ENCODE data around the gene RAB41.
"Not testable (repeated sequence)": the region's sequence is repeated elsewhere in the genome, so short reads cannot be mapped to it uniquely, and the experiment has no call there.

Gene RAB41

DNA sequence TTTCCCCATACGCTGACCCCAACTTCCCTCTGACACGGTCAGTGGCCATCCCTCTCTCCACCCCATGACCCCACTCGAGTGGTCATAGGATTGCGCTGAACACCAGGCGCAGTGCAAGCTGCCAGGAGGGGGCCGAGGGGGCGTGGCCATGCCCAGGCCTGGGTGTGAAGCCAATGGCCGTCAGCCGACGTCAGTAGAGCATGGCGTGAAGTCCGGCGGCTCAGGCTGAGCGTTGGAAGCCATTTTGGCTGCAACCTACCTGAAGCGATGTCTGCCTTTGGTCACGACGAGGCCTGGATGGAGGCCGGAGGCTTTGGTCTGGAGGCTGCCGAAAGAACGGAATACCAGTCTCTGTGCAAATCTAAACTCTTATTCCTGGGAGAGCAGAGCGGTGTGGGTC is at the start of gene RAB41:
RAB41 (plus strand) TSS at position 222 of the 400 bp plus-strand sequence; CDS start at position 268, 46 bp downstream.
- in situ Hi-C loops (cut with MboI; ENCODE audit: low sequenced_read_pairs, unreplicated experiment), result no loop called here
- DNase-seq (ENCODE audit: low spot score), result no peak
- TF ChIP-seq, protein P1, sequence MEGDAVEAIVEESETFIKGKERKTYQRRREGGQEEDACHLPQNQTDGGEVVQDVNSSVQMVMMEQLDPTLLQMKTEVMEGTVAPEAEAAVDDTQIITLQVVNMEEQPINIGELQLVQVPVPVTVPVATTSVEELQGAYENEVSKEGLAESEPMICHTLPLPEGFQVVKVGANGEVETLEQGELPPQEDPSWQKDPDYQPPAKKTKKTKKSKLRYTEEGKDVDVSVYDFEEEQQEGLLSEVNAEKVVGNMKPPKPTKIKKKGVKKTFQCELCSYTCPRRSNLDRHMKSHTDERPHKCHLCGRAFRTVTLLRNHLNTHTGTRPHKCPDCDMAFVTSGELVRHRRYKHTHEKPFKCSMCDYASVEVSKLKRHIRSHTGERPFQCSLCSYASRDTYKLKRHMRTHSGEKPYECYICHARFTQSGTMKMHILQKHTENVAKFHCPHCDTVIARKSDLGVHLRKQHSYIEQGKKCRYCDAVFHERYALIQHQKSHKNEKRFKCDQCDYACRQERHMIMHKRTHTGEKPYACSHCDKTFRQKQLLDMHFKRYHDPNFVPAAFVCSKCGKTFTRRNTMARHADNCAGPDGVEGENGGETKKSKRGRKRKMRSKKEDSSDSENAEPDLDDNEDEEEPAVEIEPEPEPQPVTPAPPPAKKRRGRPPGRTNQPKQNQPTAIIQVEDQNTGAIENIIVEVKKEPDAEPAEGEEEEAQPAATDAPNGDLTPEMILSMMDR (IDR thresholded peaks at IDR 0.05; ENCODE audit: borderline replicate concordance, control extremely low read depth, extremely low read depth, insufficient read depth, missing control alignments), result no peak

DNA sequence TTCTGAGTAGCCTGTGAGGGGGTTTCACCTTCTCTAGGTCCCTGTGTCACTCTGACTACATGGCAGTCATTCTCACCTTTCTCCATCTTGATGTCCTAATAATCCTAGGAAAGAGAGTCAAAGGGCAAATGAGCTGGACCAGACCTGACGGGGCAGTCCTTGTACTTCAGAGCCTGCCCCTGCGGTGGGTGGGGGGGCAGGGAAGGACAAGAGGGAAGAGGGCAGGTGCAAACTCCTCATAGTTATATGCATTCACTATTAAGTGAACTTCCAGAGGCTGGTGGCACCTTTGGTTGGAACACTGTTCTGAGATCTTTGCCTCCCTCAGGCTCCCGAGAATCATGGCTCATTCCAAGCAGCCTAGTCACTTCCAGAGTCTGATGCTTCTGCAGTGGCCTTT is 47.6 kb upstream of the RAB41 start, which contains the start of gene AWAT1:
AWAT1 (plus strand) TSS at position 301 of the 400 bp plus-strand sequence; CDS start at position 342, 41 bp downstream.
- in situ Hi-C loops (cut with MboI; ENCODE audit: low sequenced_read_pairs, unreplicated experiment), result no loop called here
- TF ChIP-seq, protein P1 (IDR thresholded peaks at IDR 0.05; ENCODE audit: borderline replicate concordance, control extremely low read depth, extremely low read depth, insufficient read depth, missing control alignments), result no peak
- no peak for DNase-seq (ENCODE audit: low spot score)

- TF ChIP-seq, protein P1 (IDR thresholded peaks at IDR 0.05; ENCODE audit: borderline replicate concordance, control extremely low read depth, extremely low read depth, insufficient read depth, missing control alignments), result no peak
- in situ Hi-C loops (cut with MboI; ENCODE audit: low sequenced_read_pairs, unreplicated experiment), result no loop called here
- no peak for DNase-seq (ENCODE audit: low spot score)
These were observed 41.2 kb upstream of the RAB41 start for GRCh38 chrX:70240751-70241150.

DNA sequence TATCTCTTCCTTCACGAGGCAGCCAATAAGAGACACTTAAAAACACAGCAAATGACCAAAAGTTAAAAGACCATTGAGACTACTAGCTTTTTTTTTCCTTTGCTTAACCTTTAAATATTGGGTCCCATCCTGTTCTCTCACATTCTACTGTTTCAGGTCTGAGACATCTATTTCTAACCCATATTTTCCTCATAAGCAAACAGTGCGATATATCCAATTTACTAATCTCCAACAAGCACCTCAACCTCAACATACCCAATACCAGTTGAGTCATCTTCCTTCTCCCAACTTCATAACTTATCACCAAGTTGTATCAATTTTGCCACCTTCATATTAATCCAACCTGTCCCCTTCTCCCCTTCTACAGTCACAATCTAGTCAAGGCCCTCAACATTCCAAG is 40.5 kb upstream of the RAB41 start:
- TF ChIP-seq, protein P1 (IDR thresholded peaks at IDR 0.05; ENCODE audit: borderline replicate concordance, control extremely low read depth, extremely low read depth, insufficient read depth, missing control alignments), result no peak
- DNase-seq (ENCODE audit: low spot score), result no peak
- in situ Hi-C loops (cut with MboI; ENCODE audit: low sequenced_read_pairs, unreplicated experiment), result no loop called here

GRCh38 chrX:70243601-70244000 is 38.4 kb upstream of the RAB41 start:
- DNase-seq (ENCODE audit: low spot score); in situ Hi-C loops (cut with MboI; ENCODE audit: low sequenced_read_pairs, unreplicated experiment): not testable (repeated sequence)

DNA sequence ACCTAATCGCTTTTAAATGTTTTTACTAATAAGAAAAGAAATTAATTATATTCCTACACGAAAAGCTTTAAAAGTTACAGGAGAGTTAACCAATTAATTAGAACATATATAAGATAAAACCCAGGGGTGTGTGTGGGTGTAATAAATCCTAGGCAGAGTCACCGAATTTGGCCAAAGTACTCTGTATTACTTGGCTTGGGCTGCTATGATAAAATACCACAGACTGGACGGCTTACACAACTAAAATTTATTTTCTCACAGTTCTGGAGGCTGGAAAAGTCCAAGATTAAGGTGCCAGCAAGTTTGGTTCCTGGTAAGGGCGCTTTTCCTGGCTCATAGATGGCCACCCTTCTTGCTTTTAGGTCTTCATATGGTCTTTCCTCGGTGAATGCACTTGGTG is 37.1 kb upstream of the RAB41 start:
- DNase-seq (ENCODE audit: low spot score), result no peak
- in situ Hi-C loops (cut with MboI; ENCODE audit: low sequenced_read_pairs, unreplicated experiment), result no loop called here
- TF ChIP-seq, protein P1 (IDR thresholded peaks at IDR 0.05; ENCODE audit: borderline replicate concordance, control extremely low read depth, extremely low read depth, insufficient read depth, missing control alignments), result no peak

DNA sequence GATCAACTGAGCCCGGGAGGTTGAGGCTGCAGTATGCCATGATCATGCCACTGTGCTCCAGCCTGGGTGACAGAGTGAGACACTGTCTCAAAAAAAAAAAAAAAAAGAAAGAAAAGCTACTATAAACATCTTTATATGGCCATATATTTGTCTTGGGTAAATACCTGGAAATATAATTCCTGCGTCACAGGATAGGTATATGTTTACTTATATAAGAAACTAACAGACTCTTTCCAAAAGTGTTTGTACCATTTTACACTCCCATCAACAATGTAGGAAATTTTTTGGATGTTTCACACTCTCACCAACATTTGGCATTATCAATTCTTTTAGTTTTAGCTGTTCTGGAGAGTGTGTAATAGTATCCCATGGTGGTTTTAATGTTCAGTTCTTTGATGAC is 34.7 kb upstream of the RAB41 start:
- DNase-seq (ENCODE audit: low spot score), result no peak
- TF ChIP-seq, protein P1 (IDR thresholded peaks at IDR 0.05; ENCODE audit: borderline replicate concordance, control extremely low read depth, extremely low read depth, insufficient read depth, missing control alignments), result no peak
- in situ Hi-C loops (cut with MboI; ENCODE audit: low sequenced_read_pairs, unreplicated experiment), result no loop called here

Measured in GM13976 (cell line).